ENCODE measurements around the gene HIP1. TPM values are rescaled to one million over a fixed set of nuclear protein-coding genes. Genes with fewer than 3 reads are reported as not detected.

The HIP1 gene
- total and polyA plus RNA-seq, 7 donors, result 1.2 to 11.9 (median 7.2) TPM

DNA sequence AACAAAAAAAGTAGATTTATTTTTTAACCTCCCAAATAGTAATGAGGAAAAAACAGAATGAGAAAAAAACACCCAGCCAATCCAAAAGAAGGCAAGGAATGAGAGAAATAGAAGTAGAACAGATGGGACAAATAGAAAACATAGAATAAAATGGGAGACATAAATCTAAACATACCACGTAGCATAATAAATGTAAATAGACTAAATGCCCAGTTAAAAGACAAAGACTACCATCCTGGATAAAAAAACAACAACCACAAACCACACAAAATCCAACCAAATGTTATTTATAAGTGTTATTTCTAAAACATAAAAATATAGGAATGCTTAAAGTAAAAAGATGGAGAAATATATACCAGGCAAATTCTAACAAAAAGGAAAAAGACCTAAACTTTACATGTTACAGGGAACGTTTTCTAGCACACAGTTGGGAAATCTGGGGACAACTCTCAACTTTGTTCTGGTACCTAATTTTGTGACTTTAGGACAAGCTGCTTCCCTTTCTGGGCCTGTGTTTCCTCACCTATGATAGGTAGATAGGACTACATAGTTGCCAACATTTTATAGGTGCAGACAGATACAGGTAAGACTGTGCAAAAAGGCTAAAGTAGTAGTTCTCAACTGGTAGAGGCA, 148.3 kb downstream of the HIP1 start:
- H3K36me3 ChIP-seq, result peaks cover 0 to 31% (median 8%) of the 10 kb centered on the region in 4 donors
- WGBS, 2 donors, result 97 to 98% methylated on average over 2 of the region's 2 CpGs

DNA sequence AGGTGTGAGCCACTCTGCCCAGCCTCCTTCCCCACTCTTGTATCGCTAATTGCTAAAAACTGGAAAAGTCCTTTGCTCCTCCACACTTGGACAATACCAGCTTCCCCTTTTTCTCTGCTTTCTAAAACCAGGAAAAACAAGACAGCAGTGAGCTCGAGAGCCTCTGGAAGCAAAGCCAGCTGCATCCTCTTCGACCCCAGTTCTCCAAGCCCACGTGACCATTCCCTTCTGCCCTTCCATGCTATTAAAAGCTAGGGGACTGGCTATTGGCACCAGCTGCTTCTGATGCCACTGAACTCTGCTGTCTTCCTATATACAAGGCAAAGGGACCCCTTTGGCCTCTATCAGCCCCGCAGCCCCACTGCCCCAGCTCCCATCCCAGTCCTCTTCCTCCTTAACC, 154.4 kb downstream of the HIP1 start:
- no peak overlapping the region for H3K27ac ChIP-seq
- H3K4me3 ChIP-seq, result no peak overlapping the region
- TF ChIP-seq, protein P1, sequence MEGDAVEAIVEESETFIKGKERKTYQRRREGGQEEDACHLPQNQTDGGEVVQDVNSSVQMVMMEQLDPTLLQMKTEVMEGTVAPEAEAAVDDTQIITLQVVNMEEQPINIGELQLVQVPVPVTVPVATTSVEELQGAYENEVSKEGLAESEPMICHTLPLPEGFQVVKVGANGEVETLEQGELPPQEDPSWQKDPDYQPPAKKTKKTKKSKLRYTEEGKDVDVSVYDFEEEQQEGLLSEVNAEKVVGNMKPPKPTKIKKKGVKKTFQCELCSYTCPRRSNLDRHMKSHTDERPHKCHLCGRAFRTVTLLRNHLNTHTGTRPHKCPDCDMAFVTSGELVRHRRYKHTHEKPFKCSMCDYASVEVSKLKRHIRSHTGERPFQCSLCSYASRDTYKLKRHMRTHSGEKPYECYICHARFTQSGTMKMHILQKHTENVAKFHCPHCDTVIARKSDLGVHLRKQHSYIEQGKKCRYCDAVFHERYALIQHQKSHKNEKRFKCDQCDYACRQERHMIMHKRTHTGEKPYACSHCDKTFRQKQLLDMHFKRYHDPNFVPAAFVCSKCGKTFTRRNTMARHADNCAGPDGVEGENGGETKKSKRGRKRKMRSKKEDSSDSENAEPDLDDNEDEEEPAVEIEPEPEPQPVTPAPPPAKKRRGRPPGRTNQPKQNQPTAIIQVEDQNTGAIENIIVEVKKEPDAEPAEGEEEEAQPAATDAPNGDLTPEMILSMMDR (IDR thresholded peaks at IDR 0.05), result no peak
- TF ChIP-seq POLR2A (IDR thresholded peaks at IDR 0.05) (no peak), EP300 (IDR thresholded peaks at IDR 0.05) (no peak), POLR2AphosphoS5 (IDR thresholded peaks at IDR 0.05) (no peak)
- no peaks in the 10 kb centered on the region for H3K4me1 ChIP-seq
- no peaks in the 10 kb centered on the region for H3K27me3 ChIP-seq
- intact Hi-C loops (cut with DNase I), result no loop called here
- no peak for DNase-seq
- 83 to 88% methylated on average over 5 of the region's 5 CpGs for WGBS, 2 donors
- peaks cover 0 to 41% (median 8%) of the 10 kb centered on the region in 4 donors for H3K36me3 ChIP-seq
- no peaks in the 10 kb centered on the region for H3K9me3 ChIP-seq

More for the DNA sequence above, 148.3 kb downstream of the HIP1 start:
- no peaks in the 10 kb centered on the region for H3K4me1 ChIP-seq
- no peaks in the 10 kb centered on the region for H3K27me3 ChIP-seq
- DNase-seq, result no peak
- H3K4me3 ChIP-seq, result no peak overlapping the region
- peaks cover 0 to 4% (median 0%) of the 10 kb centered on the region in 4 donors for H3K9me3 ChIP-seq
- H3K27ac ChIP-seq, result no peak overlapping the region
- no peak for TF ChIP-seq POLR2AphosphoS5 (IDR thresholded peaks at IDR 0.05)
- TF ChIP-seq, protein P1 (IDR thresholded peaks at IDR 0.05), result no peak
- no peak for TF ChIP-seq POLR2A (IDR thresholded peaks at IDR 0.05)
- TF ChIP-seq EP300 (IDR thresholded peaks at IDR 0.05), result no peak
- intact Hi-C loops (cut with DNase I), result no loop called here

DNA sequence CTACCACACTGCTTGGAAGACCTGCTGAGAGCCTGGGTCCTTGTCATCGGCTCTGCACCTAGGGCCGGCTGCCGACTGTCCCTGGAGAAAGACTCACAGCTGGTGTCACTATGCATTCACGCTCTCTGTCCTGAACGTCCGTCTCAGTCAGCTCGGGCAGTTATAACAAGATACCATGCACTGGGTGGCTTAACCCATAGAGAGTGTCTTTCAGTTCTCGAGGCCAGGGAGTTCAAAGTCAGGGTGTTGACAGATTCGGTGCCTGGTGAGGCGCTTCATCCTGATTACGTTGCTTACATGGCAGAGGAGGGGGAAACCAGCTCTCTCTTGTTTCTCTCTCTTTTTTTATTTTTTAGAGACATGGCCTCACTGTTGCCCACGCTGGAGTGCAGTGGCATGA, 155.5 kb downstream of the HIP1 start:
- H3K4me3 ChIP-seq, result no peak overlapping the region
- H3K27ac ChIP-seq, result no peak overlapping the region
- TF ChIP-seq POLR2AphosphoS5 (IDR thresholded peaks at IDR 0.05) (no peak), EP300 (IDR thresholded peaks at IDR 0.05) (no peak), POLR2A (IDR thresholded peaks at IDR 0.05) (no peak)
- TF ChIP-seq, protein P1 (IDR thresholded peaks at IDR 0.05), result no peak
- H3K4me1 ChIP-seq, result no peaks in the 10 kb centered on the region
- DNase-seq, result no peak
- peaks cover 0 to 45% (median 8%) of the 10 kb centered on the region in 4 donors for H3K36me3 ChIP-seq
- no peaks in the 10 kb centered on the region for H3K9me3 ChIP-seq
- intact Hi-C loops (cut with DNase I), result no loop called here
- 94% methylated on average over 12 of the region's 12 CpGs for WGBS, 2 donors
- no peaks in the 10 kb centered on the region for H3K27me3 ChIP-seq

DNA sequence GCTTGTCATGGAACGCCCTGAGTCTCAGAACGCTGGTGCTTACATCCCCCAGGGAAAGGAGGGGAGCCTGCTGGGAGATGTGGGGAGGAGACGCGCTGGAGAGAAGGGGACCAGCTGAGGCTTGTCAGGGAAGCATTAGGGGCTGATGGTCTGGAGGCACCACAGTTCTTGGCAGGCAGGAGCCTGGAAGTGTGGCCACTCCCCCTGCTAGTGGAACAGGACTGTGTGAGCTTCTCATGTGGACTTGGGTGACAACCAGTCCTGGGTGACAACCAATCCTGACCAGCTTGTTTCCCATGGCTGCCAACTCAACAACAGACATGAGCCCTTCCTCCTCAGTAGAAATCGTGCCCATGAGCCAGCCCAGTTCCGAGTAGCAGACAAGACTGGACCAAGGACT, 158.8 kb downstream of the HIP1 start:
- H3K4me3 ChIP-seq, result no peak overlapping the region
- H3K27ac ChIP-seq, result no peak overlapping the region
- no peaks in the 10 kb centered on the region for H3K27me3 ChIP-seq
- H3K9me3 ChIP-seq, result no peaks in the 10 kb centered on the region
- TF ChIP-seq, protein P1 (IDR thresholded peaks at IDR 0.05), result no peak
- TF ChIP-seq POLR2AphosphoS5 (IDR thresholded peaks at IDR 0.05) (no peak), EP300 (IDR thresholded peaks at IDR 0.05) (no peak), POLR2A (IDR thresholded peaks at IDR 0.05) (no peak)
- intact Hi-C loops (cut with DNase I), result no loop called here
- H3K36me3 ChIP-seq, result peaks cover 0 to 35% (median 4%) of the 10 kb centered on the region in 4 donors
- no peaks in the 10 kb centered on the region for H3K4me1 ChIP-seq
- no peak for DNase-seq
- 86 to 94% methylated on average over 6 of the region's 6 CpGs for WGBS, 2 donors

DNA sequence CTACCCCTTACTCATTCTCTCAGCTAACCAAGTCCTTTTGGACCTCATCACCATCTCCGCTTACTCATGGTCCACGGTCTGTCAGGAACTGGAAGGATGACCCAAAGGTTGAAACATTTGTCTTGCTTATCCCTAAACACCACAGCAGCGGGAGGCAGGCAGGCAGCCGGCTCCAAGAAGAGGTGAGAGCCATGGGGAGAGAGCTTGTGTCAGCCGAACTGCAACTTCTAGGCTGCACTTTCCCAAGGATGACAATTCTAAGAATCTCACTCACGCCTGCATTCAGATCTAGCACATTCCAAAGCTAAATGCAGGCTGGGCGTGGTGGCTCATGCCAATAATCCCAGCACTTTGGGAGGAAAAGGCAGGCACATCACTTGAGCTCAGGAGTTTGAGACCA, 160.7 kb downstream of the HIP1 start:
- Histone ChIP-seq H3K4me3 (no peak overlapping the region), H3K36me3 (peaks cover 0 to 38% (median 5%) of the 10 kb centered on the region in 4 donors), H3K9me3 (no peaks in the 10 kb centered on the region), H3K4me1 (no peaks in the 10 kb centered on the region), H3K27me3 (no peaks in the 10 kb centered on the region), H3K27ac (no peak overlapping the region)
- TF ChIP-seq POLR2AphosphoS5 (IDR thresholded peaks at IDR 0.05), result no peak
- TF ChIP-seq POLR2A (IDR thresholded peaks at IDR 0.05), result no peak
- TF ChIP-seq EP300 (IDR thresholded peaks at IDR 0.05), result no peak
- TF ChIP-seq, protein P1 (IDR thresholded peaks at IDR 0.05), result no peak
- intact Hi-C loops (cut with DNase I), result no loop called here
- no peak for DNase-seq
- WGBS, 2 donors, result 96% methylated on average over 7 of the region's 7 CpGs

Measured in sigmoid colon (tissue), 7 donors.